NCI-H2196 (cell line): ENCODE measurements around the gene CD27.
A peak's percentile ranks its signal among the peaks of the same experiment; 100 is the strongest.
"Not testable (repeated sequence)": the region's sequence is repeated elsewhere in the genome, so short reads cannot be mapped to it uniquely, and the experiment has no call there.

Source experiments
- DNase-seq: peaks from one replicate; lab custom pipeline; 2025; ENCODE audit not compliant: unreplicated experiment; lab: John Stamatoyannopoulos, UW

CD27 gene

DNA sequence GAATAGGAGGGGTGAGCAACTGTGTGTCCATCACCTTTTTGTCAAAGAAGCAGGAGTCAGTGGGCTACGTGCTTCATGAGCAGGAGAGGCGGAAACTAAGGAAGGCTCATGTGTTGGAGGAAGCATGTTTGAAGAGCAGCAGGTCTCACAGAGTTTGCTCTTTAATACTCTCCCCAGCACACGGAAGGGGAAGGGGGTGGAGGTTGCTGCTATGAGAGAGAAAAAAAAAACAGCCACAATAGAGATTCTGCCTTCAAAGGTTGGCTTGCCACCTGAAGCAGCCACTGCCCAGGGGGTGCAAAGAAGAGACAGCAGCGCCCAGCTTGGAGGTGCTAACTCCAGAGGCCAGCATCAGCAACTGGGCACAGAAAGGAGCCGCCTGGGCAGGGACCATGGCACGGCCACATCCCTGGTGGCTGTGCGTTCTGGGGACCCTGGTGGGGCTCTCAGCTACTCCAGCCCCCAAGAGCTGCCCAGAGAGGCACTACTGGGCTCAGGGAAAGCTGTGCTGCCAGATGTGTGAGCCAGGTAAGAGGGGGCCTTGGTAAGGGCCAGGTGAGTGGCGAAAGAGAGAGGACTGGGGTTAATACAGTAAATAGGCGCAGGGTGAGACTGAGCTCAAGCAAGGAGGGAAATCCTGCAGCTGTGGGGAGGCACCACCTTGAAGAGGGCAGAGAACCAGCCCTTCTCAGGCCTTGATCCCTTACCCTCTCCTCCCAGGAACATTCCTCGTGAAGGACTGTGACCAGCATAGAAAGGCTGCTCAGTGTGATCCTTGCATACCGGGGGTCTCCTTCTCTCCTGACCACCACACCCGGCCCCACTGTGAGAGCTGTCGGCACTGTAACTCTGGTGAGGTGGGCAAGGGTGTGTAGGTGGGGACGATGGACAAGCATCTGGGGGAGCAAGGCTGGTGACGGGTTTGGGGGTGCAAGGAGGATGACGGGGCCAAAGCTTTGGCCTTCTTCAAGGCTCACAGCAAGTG, at the start of gene CD27:
TSS of gene CD27 (plus strand) at position 252 of the 985 bp plus-strand sequence. CDS start at position 393, 141 bp downstream.
- no peak for DNase-seq

DNA sequence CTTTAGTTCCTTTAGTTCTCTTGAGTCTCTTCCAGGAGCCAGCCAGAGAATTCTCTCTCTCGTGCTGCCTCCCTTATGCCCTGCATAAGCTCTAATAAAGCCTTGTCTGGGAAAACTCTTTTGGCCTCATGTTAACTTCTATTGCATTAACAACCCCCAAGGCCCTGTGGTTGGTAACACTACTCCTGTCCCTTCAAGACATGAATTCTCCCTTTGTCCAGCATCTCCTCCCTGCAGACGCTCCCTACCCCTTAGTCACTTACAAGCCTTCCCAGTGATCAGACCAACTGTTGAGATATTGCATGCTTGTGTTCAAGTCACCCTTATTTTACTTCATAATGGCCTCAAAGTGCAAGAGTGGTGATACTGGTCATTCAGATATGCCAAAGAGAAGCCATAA, 48.7 kb upstream of the CD27 start:
- DNase-seq: no peak

DNA sequence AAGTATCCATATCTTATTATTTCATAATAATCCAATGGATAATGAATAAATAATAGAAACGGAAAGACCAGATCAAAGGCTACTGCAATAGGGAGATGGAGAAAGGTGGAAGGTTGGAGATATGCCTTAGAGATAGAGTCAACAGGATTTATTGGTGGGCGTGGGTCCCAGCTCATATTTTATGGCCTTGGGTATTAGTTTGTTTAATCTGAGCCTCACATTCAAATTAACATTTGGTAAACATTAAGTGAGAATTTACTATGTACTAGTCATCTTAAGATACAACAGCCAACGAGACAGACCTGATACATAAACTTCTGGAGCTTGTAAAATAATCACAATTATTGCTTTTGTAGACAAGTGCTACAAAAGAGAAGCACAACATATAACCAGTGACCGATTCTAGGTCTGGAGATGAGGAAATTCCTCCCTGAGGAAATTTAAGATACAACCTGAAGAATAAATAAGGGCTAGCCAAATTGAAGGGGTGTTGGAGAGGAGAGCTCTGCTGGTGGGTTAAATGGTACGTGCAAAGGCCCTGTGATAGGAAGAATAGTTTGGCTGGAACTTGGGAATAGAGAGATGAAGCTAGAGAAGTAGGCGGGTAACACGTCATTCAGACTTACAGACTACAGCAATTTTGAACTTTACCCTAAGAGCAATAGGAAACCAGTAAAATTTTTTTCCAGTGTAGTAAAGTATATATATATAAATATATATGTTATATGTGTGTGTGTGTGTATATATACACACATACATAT, 44.7 kb upstream of the CD27 start:
- DNase-seq: no peak

DNA sequence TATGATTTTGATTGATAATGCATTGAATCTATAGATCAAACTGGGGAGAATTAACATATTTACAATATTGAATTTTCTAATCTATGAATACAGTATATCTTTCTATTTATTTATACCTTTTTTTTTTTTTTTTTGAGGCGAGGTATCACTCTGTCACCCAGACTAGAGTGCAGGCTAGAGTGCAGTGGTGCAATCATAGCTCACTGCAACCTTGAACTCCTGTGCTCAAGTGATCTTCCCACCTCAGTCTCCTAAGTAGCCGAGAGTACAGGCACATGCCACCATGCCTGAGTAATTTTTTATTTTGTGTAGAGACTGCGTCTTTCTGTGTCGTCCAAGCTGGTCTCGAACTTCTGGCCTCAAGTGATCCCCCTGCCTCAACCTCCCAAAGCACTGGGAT, 40.4 kb upstream of the CD27 start:
- no peak for DNase-seq

DNA sequence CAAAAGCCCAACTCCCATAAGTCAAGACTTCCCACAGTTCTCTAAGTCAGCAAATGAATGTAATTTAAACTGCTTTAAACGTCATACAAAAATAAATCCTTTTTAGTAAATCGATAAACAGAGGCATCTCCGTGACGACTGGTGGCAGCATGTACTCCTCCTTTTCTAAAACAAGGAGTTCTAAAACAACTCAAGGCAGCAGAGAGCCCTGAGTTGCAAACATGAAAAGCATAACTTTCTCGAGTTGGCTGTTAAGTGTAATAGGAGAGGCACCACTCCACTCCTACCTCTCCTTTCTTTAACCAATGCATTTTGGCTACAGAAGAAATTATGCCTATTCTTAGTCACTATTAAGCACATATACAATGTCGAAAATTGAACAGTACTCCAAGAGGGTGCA, 38.8 kb upstream of the CD27 start:
- DNase-seq: no peak

DNA sequence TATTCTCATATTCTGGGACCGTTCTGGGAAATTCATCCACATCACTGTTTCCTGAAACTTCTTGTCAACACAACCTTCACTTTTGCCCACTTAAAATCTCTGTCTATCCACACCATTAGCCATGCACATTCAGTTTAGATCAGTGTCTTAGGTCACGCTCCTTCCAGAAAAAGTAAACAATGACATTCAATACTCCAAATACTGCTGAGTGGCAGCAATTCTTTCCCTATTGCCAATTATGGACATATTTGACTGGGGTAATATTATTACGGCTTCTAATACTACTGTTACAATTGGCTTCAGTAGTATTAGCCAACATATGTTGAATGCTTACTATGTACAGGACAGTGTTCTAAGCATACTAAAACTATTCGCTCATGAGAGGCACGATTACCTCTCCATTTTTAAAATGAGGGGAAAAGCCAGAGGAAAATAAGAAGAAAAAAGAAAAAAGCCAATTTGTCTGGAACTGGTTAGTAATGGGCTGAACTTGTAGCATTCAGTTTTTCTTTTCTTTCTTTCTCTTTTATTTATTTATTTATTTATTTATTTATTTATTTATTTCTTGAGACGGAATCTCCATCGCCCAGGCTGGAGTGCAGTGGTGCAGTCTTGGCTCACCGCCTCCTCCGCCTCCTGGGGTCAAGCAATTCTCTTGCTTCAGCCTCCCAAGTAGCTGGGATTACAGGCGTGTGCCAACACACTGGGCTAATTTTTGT, 37.4 kb upstream of the CD27 start:
- DNase-seq: no peak

DNA sequence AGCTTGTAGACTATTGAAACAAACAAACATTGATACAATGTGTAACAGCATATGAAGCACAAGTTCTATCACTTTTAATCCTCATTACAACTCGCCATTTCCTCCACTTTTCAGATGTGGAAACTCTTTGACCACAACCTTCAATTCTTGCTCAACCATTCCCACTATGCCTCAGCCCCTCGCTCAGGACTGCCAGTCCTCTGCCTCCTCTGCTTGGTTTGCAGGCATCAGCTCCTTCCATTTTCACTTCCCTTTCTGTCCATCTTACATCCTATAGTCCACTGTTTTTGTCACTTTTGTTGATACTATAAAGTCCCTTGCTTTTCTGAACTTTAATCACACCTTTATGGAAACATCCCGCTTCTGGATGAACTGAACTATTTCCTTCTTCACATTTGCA, 28.2 kb upstream of the CD27 start:
- DNase-seq: no peak

DNA sequence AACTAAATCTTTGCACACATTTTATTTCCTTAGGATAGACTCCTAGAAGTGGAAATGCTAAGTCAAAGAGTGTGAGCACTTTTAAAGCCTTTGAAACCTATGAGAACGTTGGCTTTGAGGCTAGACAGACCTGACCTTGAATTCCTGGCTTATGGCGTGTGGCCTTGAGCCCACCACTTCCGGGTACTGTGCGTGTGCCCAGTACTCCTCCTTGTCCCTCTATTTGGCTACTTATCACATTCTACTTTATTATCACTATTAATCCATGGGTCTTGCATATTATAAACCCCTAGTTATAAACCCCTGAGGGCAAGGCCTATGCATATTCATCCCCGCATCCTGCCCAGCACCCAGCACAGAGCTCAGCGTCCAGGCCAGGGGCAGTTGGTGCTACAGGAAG, 26.0 kb upstream of the CD27 start:
- DNase-seq: no peak

DNA sequence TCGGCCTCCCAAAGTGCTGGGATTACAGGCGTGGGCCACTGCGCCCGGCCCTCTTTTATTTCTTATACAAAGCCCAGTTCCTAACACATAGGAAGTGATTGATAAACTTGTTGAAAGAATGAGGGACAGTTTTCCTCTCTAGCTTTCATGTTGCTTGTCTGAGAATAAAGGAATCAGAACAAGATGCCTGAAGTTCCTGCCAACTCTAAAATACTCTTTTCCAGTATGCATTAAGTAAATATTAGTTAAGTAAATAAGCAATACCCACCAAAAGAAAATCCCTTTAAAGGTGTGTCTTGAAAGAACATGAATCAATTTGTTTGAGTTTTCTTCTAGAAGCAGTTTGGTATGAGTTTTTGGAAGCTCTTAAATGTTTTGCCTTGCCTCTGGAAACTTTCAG, 24.4 kb upstream of the CD27 start:
- DNase-seq: no peak

DNA sequence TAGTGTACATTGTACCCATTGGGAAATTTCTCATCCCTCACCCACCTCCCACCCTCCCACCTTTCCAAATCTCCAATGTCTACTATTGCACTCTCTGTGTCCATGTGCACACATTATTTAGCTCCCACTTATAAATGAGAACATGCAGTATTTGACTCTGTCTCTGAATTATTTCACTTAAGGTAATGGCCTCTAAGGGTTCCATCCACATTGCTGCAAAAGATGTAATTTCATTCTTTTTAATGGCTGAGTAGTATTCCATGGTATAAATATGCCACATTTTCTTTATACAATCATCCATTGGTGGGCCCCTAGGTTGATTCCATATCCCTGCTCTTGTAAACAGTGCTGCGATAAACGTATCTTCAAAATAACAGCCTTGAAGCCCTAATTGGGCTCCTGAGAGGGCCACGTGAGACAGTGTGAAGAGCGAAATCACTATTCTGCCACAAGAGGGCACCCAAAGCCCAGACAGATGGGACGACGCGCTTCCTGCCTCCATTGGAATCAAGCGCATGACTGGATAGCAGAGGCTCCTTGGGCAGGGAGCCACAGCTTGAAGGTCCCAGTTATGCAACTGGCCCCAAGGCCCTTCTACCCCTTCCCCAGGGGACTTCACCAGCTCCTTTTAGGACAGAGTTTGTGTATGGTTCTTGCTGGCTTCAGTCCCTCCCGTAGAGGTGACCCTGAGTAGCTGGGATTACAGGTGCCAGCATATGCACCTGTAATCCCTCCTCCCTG, 21.3 kb upstream of the CD27 start:
- DNase-seq: peak; percentile 63

DNA sequence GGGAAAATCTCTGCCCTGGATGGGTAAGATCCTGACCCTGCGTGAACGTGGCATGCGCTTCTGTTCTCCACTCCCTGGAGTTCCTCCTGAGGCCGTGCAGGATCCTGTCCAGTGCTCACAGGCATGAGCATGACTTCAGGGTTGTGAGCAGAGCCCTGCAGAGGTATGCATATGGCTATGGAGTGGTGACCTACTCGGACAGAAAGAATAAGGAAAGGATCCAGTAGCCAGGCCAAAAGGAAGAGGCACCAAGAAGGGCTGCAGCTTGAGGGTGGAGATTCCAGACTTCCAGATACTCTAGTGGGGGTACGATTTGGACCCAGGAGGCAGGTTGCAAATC, 20.8 kb upstream of the CD27 start:
- DNase-seq: no peak

DNA sequence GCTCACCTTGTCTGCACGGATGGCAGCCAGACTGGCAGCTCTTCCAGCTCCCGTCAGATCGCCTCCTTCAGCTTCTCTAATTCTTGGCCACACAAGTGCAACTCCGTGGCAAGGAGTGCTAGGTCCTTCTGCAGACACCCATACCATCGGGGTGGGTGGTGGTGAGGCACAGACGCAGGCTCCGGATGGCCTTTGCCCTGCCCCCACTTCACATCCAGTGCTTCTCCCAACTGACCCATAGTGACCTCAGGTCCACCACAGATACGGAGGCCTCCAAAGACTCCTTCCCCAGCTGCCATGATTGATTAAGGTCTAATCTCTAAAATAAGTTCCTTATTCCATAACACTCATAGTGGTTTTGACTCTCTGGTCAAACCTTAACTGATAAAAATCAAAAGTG, 19.9 kb upstream of the CD27 start:
- no peak for DNase-seq

DNA sequence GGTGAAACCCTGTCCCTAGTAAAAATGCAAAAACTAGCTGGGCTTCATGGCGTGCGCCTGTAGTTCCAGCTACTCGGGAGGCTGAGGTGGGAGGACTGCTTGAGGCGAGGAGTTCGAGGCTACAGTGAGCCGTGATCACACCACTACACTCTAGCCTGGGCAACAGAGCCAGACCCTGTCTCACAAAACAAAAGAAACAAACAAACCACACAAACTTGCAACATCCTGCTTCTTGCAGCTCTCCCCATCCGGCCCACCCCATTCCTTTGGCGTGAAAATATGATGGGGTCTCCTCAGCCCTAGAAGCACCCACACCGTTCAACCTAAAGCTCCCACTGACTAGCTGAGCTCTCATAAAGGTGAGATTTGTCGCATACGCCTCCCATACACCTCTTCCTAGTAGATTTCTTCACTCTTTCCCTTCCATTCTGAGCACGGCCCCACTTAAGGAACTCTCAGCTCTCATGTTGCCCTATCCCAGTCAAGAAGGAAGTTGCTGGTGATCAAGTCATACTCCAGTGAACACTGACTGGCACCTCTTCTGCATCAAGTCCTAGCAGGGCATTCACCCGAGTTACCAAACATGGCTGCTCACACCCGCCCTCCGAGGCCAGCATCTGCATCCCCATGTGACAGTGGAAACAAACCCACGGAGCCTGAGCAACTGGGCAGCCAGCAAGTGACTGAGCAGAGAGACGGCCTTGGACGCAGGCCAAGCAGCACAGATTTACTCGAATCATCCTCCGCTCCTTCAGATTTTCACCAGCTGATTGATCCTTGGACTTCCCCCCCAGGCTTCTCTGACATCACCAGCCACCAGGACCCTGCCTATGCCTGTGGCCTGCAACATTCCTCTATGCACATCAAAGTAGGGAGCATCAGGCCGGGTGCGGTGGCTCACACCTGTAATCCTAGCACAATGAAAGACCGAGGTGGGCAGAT, 18.9 kb upstream of the CD27 start:
- no peak for DNase-seq

DNA sequence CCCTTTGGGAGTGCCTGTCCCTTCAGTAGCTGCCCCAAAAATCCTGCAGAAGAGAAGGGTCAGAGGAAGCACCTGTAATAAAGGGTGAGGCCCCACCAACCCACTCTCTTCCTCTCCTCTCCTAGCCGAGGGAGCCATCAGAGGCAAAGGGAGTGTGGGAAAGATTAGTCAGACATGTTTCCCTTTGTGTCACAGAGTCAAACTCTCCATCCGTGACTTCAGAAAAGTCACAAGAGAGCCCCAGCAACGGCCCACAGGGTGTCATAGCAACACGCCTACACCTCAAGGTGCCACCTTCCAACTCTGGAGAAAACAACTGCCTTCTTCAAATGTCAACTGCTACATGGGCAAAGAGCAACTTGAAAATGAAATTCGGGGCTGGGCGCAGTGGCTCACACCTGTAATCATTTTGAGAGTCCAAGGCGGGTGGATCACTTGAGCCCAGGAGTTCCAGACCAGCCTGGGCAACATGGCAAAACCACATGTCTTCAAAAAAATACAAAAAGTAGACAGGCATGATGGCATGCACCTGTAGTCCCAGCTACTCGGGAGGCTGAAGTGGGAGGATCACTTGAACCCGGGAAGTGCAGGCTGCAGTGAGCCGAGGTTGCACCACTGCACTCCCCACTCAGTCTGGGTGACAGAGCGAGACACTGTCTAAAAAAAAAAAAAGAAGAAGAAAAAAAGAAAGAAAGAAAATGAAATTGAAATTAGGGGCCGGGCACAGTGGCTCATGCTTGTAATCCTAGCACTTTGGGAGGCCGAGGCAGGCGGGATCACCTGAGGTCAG, 17.7 kb upstream of the CD27 start:
- DNase-seq: no peak

DNA sequence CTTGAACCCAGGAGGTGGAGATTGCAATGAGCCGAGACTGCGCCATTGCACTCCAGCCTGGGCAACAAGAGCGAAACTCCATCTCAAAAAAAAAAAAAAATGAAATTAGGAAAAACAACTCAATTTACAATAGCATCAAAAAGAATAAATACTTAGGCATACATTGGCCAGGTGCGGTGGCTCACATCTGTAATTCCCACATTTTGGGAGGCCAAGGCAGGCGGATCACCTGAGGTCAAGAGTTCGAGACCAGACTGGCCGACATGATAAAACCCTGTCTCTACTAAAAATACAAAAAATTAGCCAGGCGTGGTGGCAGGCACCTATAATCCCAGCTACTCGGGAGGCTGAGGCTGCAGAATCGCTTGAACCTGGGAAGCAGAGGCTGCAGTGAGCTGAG, 17.0 kb upstream of the CD27 start:
- DNase-seq: not testable (repeated sequence)

DNA sequence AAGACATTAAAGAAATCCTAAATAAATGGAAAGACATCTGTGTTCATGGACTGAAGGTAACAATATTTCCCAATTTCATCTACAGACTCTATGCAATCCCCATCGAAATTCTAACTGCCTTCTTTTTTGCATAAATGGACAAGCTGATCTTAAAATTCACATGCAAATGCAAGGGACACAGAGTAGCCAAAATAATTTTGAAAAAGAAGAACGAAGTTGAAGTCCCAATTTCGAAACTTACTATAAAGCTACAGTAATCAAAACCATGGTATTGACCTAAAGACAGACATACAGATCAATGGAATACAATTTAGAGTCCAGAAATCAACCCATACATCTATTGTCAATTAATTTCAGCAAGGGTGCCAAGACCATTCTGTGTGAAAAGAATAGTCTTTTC, 16.4 kb upstream of the CD27 start:
- DNase-seq: no peak

DNA sequence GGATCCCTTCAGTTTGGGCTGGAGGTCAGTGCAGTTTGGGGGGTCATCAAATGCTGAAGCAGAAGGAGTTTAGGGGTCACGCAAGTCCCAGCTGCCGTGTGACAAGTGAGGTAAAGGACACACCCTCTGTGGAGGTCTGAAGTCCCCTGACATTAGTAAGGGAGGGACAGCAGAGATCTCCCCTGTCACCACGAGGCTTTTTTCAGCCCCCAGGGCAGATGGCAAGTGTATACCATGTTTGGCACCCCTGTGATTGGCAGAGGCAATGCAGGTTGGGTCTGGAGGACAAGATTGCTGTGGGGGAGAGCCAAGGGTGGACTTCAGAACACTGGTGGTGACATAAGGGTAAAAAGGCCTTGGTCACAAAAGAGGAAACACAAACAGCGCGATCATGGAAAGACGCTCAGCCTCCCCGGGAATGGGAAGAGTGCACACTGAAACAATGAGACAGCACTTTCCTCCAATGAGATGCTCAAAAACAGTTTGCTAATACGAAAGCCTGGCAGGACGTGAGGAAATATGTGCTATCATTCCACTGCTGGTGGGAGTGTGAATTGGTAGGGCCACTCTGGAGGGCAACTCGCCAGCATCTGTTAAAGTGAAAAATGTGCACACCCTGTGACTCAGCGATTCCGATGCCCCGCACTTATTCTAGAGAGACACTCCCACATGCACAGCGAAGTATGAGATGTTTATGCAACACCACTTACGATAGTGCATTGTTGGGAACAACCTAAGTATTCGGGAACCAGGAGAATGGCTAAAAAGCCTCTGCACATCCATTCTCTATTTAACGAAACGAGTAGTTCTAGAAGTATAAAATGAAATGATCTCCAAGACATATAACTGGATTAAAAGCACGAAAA, 14.4 kb upstream of the CD27 start:
- DNase-seq: no peak

DNA sequence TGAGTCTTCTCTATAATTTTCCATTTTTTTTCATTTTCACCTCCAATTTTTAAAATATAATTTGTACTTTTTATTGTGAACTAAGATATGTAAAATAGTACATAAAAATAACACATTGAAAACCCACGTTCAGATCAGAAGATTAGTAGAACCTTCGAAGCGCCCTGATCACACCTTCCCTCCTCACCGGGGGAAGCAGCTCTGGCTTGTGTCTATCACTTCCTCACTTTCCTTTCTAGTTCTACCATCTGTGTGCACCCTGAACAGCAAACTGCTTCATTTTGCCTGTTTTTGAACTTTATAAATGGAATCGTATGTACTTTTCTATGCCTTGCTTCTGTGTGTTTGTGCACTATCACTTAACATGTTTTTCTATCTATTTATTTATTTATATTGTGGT, 11.8 kb upstream of the CD27 start:
- no peak for DNase-seq
